PC-9 (cell line): Measurements from ENCODE around the gene CDK5R1. TPM values are rescaled to one million over a fixed set of nuclear protein-coding genes. Genes with fewer than 3 reads are reported as not detected.

Experiments
- BruUV-seq: library from RNA; stranded (reverse); fragments of 400-500 nt; replicated peaks from 2 replicates; lab custom pipeline; 2021; lab: Mats Ljungman, UMichigan
- CTCF ChIA-PET: fragments of 300-600 bp; sonication (Branson Sonifier 250); formaldehyde crosslinking; loops from one replicate; lab custom pipeline; 2022; ENCODE audit warnings: antibody characterized with exemption; lab: Charles Lee
- POLR2A ChIA-PET: fragments of 300-600 bp; sonication (Branson Sonifier 250); formaldehyde crosslinking; loops from one replicate; lab custom pipeline; 2022; ENCODE audit warnings: antibody characterized with exemption; ENCODE audit not compliant: unreplicated experiment; lab: Charles Lee
- DNase-seq, 2 experiments: peaks; one replicate each; pipeline versions ENCODE4 v3.0.0 to v3.0.0-alpha.2; 2015 to 2022; ENCODE audit warnings: mixed read lengths in 1 of 2
- H2AFZ ChIP-seq: fragments of 200-600 bp; sonication (generic); 2 replicates; pipeline ENCODE4 v1.8.1; 2017; ENCODE audit warnings: antibody characterized with exemption
- H3F3A ChIP-seq: fragments of 200-600 bp; sonication (generic); 2 replicates; pipeline ENCODE4 v1.8.1; 2017; ENCODE audit warnings: antibody characterized with exemption, mild to moderate bottlenecking, low read depth; ENCODE audit not compliant: insufficient read depth
- H3K27ac ChIP-seq: fragments of 200-600 bp; sonication (generic); 2 replicates; pipeline ENCODE4 v1.6.1; 2016; ENCODE audit warnings: mixed run types
- H3K27me3 ChIP-seq: fragments of 200-600 bp; sonication (generic); 2 replicates; pipeline ENCODE4 v1.6.1; 2016; ENCODE audit warnings: low read depth, mixed run types; ENCODE audit not compliant: insufficient read depth
- H3K36me3 ChIP-seq: fragments of 200-600 bp; sonication (generic); 2 replicates; pipeline ENCODE4 v1.6.1; 2016; ENCODE audit warnings: low read depth, mixed run types
- H3K4me1 ChIP-seq: fragments of 200-600 bp; sonication (generic); replicated peaks from 2 replicates; pipeline ENCODE4 v1.6.1; 2016; ENCODE audit warnings: mixed run types; ENCODE audit not compliant: insufficient read depth
- H3K4me2 ChIP-seq: fragments of 200-600 bp; sonication (generic); 2 replicates; pipeline ENCODE4 v1.6.1; 2017; ENCODE audit warnings: mixed run types
- H3K4me3 ChIP-seq: fragments of 200-600 bp; sonication (generic); 2 replicates; pipeline ENCODE4 v1.6.1; 2016; ENCODE audit warnings: mixed run types
- H3K79me2 ChIP-seq: fragments of 200-600 bp; sonication (generic); 2 replicates; pipeline ENCODE4 v1.6.1; 2017; ENCODE audit warnings: low read depth, mixed run types
- H3K9me2 ChIP-seq: fragments of 200-600 bp; sonication (generic); 2 replicates; pipeline ENCODE4 v1.8.1; 2017; ENCODE audit warnings: mild to moderate bottlenecking; ENCODE audit not compliant: insufficient read depth
- H3K9me3 ChIP-seq: fragments of 200-600 bp; sonication (generic); 2 replicates; pipeline ENCODE4 v1.8.1; 2016; ENCODE audit warnings: low read depth; ENCODE audit not compliant: insufficient read depth
- H4K20me1 ChIP-seq: fragments of 200-600 bp; sonication (generic); 2 replicates; pipeline ENCODE4 v1.8.1; 2017; ENCODE audit not compliant: insufficient read depth
- CTCF ChIP-seq: fragments of 200-600 bp; sonication (generic); conservative IDR thresholded peaks from 2 replicates; pipeline ENCODE4 v1.6.1; 2017; ENCODE audit warnings: mixed run types, antibody characterized with exemption, mild to moderate bottlenecking, moderate library complexity
- EZH2 ChIP-seq: fragments of 200-600 bp; sonication (generic); IDR thresholded peaks from 2 replicates; pipeline ENCODE4 v1.8.0; 2017; ENCODE audit warnings: antibody characterized with exemption, low read depth
- intact Hi-C: fragments of 100-400 bp; cut with micrococcal nuclease; formaldehyde crosslinking; loops from one replicate; pipeline ENCODE4 v1.10.0; 2022; ENCODE audit not compliant: unreplicated experiment
- total RNA-seq: library from RNA; stranded (reverse); gene quantifications from 2 replicates; pipeline ENCODE4 v1.2.3, GENCODE V29; 2021

The CDK5R1 gene
- total RNA-seq, 1 experiment from 2014 or later: 2.1 TPM

GRCh38 chr17:32508926-32509325 is 22.1 kb downstream of the CDK5R1 start:
- no peak overlapping the region for H3K4me3 ChIP-seq
- H3K36me3 ChIP-seq: no peaks in the 10 kb centered on the region
- ChIA-PET POLR2A (interaction anchor here (0.6 kb wide), 1 partner anchor 41 kb away, joined by 3 read pairs; no protein-coding TSS in a partner anchor), CTCF (interaction anchor here (0.6 kb wide), 1 partner anchor 11 kb away, joined by 13 read pairs; no protein-coding TSS in a partner anchor)
- no peaks in the 10 kb centered on the region for H3K4me1 ChIP-seq
- no peak overlapping the region for H2AFZ ChIP-seq
- no peaks in the 10 kb centered on the region for H3K9me2 ChIP-seq
- no peaks in the 10 kb centered on the region for H4K20me1 ChIP-seq
- H3K4me2 ChIP-seq: no peak overlapping the region
- BruUV-seq: no TSS peak
- no peaks in the 10 kb centered on the region for H3K27me3 ChIP-seq
- no peak overlapping the region for H3K27ac ChIP-seq
- no peaks in the 10 kb centered on the region for H3K79me2 ChIP-seq
- no peaks in the 10 kb centered on the region for H3F3A ChIP-seq
- intact Hi-C loops: no loop called here
- TF ChIP-seq CTCF: no peak
- DNase-seq: no peak
- H3K9me3 ChIP-seq: no peaks in the 10 kb centered on the region

GRCh38 chr17:32510466-32510865 is 23.7 kb downstream of the CDK5R1 start:
- ChIA-PET CTCF (no interaction called here), POLR2A (no interaction called here)
- H3K4me1 ChIP-seq: no peaks in the 10 kb centered on the region
- H3K4me3 ChIP-seq: no peak overlapping the region
- no peak overlapping the region for H2AFZ ChIP-seq
- no peak overlapping the region for H3K4me2 ChIP-seq
- intact Hi-C loops: no loop called here
- no peaks in the 10 kb centered on the region for H3F3A ChIP-seq
- H3K27me3 ChIP-seq: no peaks in the 10 kb centered on the region
- TF ChIP-seq CTCF: no peak
- no peak for TF ChIP-seq EZH2
- H3K27ac ChIP-seq: no peak overlapping the region
- no peaks in the 10 kb centered on the region for H4K20me1 ChIP-seq
- no peaks in the 10 kb centered on the region for H3K9me3 ChIP-seq
- no TSS peak for BruUV-seq
- H3K9me2 ChIP-seq: no peaks in the 10 kb centered on the region
- no peaks in the 10 kb centered on the region for H3K36me3 ChIP-seq
- DNase-seq: no peak
- H3K79me2 ChIP-seq: no peaks in the 10 kb centered on the region

- POLR2A ChIA-PET: no interaction called here
- no TSS peak for BruUV-seq
Measured at GRCh38 chr17:32512328-32512727, 25.5 kb downstream of the CDK5R1 start.

More at GRCh38 chr17:32512328-32512727, 25.5 kb downstream of the CDK5R1 start:
- intact Hi-C loops: no loop called here
- no peaks in the 10 kb centered on the region for H3K9me3 ChIP-seq
- H3K4me1 ChIP-seq: no peaks in the 10 kb centered on the region
- no peaks in the 10 kb centered on the region for H3K9me2 ChIP-seq
- H4K20me1 ChIP-seq: no peaks in the 10 kb centered on the region
- TF ChIP-seq CTCF: no peak
- no peak overlapping the region for H3K4me2 ChIP-seq
- no peaks in the 10 kb centered on the region for H3K27me3 ChIP-seq
- H3K36me3 ChIP-seq: no peaks in the 10 kb centered on the region
- DNase-seq: no peak
- CTCF ChIA-PET: no interaction called here
- no peaks in the 10 kb centered on the region for H3K79me2 ChIP-seq
- H3F3A ChIP-seq: no peaks in the 10 kb centered on the region
- no peak overlapping the region for H3K4me3 ChIP-seq
- H2AFZ ChIP-seq: no peak overlapping the region
- no peak overlapping the region for H3K27ac ChIP-seq
